Measurements from ENCODE around the gene DTNBP1.

DTNBP1 gene

DNA sequence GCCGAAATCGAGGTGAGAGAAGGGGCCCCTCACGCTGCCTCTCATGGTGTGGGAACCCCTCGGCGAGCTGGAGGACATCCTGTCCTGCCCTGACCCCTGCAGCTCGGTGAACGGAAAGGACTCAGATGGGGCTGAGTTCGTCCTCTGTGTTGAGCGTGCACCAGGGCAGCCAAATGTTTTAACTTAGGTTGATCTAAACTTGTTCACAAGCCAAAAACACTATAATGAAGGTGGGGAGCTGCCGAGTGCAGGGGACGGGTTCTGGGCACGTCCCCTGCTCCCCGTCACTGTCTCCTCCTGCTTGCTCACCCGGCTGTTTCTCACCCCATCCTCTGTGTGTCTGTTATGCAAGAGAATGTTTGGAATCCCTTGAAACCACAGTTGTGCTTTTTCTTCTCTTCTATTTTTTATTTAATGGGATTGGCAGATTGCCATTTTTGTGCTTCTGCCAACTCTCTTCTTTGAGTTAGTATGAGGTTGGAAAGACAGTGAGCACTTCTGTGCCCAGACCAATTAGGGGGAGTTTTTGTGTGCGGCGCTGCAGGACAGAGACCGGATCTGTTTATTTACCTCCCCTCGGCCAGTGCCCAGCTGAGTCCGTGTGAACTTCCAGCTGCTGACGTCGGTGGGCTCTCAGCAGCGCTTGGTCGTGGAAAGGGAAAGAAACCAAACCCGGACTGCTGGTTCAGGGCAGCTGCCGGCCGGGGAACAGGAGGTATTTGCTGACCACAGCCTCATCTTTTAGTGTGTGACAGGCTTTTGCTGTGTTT is 158.1 kb downstream of the DTNBP1 start (continued):
- TF ChIP-seq, protein P1, sequence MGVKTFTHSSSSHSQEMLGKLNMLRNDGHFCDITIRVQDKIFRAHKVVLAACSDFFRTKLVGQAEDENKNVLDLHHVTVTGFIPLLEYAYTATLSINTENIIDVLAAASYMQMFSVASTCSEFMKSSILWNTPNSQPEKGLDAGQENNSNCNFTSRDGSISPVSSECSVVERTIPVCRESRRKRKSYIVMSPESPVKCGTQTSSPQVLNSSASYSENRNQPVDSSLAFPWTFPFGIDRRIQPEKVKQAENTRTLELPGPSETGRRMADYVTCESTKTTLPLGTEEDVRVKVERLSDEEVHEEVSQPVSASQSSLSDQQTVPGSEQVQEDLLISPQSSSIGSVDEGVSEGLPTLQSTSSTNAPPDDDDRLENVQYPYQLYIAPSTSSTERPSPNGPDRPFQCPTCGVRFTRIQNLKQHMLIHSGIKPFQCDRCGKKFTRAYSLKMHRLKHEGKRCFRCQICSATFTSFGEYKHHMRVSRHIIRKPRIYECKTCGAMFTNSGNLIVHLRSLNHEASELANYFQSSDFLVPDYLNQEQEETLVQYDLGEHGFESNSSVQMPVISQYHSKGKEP (tag by site-specific recombination; IDR thresholded peaks at IDR 0.05): peak; percentile 48; the same call in 1 of the 2 replicates

DNA sequence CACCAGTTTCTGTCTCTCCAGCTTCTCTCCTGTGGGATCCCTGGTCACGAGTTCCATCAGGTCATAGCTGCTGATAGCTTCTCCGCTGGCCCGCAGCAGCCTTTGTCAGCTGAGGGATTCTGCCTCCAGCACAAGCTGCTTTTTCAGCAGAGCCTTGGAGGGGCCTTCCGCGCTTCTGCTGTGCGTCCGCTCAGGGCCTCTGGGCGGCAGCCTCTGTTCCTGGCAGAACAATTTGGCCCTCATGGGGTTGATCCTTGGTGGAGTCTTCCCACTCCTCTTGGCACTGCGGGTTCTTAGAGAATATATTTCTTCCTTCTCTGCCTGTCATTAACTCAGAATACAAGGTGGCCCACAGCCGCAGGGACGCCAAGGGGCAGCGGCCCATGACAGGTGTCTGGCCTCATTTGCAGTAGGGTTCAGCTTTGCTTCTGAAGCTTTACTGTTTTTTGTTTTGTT is 158.8 kb downstream of the DTNBP1 start:
- Histone ChIP-seq H3K36me3 (ENCODE audit: control insufficient read depth in 2 of 2, insufficient read depth in 1 of 2, low read length in 2 of 2) (peaks cover 0 to 92% of the 10 kb centered on the region in 2 experiments; a peak in 1 of 3 replicates), H3K4me1 (ENCODE audit: control insufficient read depth, insufficient read depth, low read length) (peaks cover 18% of the 10 kb centered on the region), H3K9me3 (ENCODE audit: control insufficient read depth, insufficient read depth, low read depth, low read length) (no peaks in the 10 kb centered on the region), H3K27ac (ENCODE audit: extremely low read depth, low read depth, low read length) (peak overlapping the region; percentile 54; the same call in 1 of the 2 replicates), H3K4me3 (ENCODE audit: low read depth, low read length) (no peak overlapping the region)
- CTCF ChIA-PET: interaction anchor here (0.7 to 1.7 kb wide), 7 partner anchors 11 to 702 kb away, joined by 3 to 8 read pairs (median 4); no protein-coding TSS in a partner anchor
- TF ChIP-seq ZNF354C (tag by site-specific recombination; IDR thresholded peaks at IDR 0.05; ENCODE audit: borderline replicate concordance, low read depth) (no peak), ZNF768 (tag by site-specific recombination; IDR thresholded peaks at IDR 0.05) (peak; percentile 54; the same call in 1 of the 2 replicates)
- POLR2A ChIA-PET: interaction anchor here (0.9 kb wide), 1 partner anchor 19 kb away, joined by 3 read pairs; no protein-coding TSS in a partner anchor

DNA sequence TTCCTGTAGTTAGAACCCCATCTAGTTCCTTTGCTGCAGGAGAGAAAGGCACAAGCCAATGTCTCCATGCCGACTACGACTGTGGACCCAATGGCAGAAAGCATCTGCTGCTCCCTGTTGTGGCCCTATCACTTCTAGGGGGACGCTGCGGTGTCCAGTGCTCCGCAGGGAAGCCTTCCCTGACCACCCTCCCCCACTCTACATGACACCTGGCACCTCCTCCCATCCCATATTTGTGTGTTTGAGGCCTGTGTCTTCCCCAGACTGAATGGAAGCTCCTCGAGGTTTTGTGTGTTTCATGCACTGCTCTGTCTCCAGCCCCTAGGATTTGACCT is 159.5 kb downstream of the DTNBP1 start:
- CTCF ChIA-PET: interaction anchor here (0.5 to 1.6 kb wide), 5 partner anchors 11 to 1307 kb away, joined by 3 to 6 read pairs (median 4); no protein-coding TSS in a partner anchor
- Histone ChIP-seq H3K36me3 (ENCODE audit: control insufficient read depth in 2 of 2, insufficient read depth in 1 of 2, low read length in 2 of 2) (peaks cover 0 to 92% of the 10 kb centered on the region in 2 experiments; a peak in 1 of 3 replicates), H3K4me3 (ENCODE audit: low read depth, low read length) (no peak overlapping the region), H3K4me1 (ENCODE audit: control insufficient read depth, insufficient read depth, low read length) (peaks cover 18% of the 10 kb centered on the region), H3K27ac (ENCODE audit: extremely low read depth, low read depth, low read length) (no peak overlapping the region), H3K9me3 (ENCODE audit: control insufficient read depth, insufficient read depth, low read depth, low read length) (no peaks in the 10 kb centered on the region)
- POLR2A ChIA-PET: interaction anchor here (0.9 kb wide), 1 partner anchor 19 kb away, joined by 3 read pairs; no protein-coding TSS in a partner anchor
- TF ChIP-seq HOXA7 (CRISPR knock-in tag; IDR thresholded peaks at IDR 0.05; ENCODE audit: borderline replicate concordance) (no peak), ZNF610 (tag by site-specific recombination; IDR thresholded peaks at IDR 0.05; ENCODE audit: borderline replicate concordance) (no peak), ZNF114 (tag by site-specific recombination; IDR thresholded peaks at IDR 0.05) (no peak), ZNF830 (tag by site-specific recombination; IDR thresholded peaks at IDR 0.05; ENCODE audit: low read depth) (no peak), ZNF2 (tag by site-specific recombination; IDR thresholded peaks at IDR 0.05) (no peak), ZNF530 (tag by site-specific recombination; IDR thresholded peaks at IDR 0.05; ENCODE audit: low read depth) (no peak), ZBTB10 (tag by site-specific recombination; IDR thresholded peaks at IDR 0.05) (no peak), ZNF571 (tag by site-specific recombination; IDR thresholded peaks at IDR 0.05) (no peak), ZNF449 (tag by site-specific recombination; IDR thresholded peaks at IDR 0.05) (no peak), ZBTB48 (tag by site-specific recombination; IDR thresholded peaks at IDR 0.05) (no peak), TSHZ1 (tag by site-specific recombination; IDR thresholded peaks at IDR 0.05; ENCODE audit: borderline replicate concordance) (no peak), ZNF488 (tag by site-specific recombination; IDR thresholded peaks at IDR 0.05) (no peak)
- TF ChIP-seq, protein P2, sequence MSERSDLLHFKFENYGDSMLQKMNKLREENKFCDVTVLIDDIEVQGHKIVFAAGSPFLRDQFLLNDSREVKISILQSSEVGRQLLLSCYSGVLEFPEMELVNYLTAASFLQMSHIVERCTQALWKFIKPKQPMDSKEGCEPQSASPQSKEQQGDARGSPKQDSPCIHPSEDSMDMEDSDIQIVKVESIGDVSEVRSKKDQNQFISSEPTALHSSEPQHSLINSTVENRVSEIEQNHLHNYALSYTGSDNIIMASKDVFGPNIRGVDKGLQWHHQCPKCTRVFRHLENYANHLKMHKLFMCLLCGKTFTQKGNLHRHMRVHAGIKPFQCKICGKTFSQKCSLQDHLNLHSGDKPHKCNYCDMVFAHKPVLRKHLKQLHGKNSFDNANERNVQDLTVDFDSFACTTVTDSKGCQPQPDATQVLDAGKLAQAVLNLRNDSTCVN (tag by site-specific recombination; optimal IDR thresholded peaks at IDR 0.05): no peak

Data from HEK293 (cell line).